Measurements from ENCODE around the gene ACSS3.

DNA sequence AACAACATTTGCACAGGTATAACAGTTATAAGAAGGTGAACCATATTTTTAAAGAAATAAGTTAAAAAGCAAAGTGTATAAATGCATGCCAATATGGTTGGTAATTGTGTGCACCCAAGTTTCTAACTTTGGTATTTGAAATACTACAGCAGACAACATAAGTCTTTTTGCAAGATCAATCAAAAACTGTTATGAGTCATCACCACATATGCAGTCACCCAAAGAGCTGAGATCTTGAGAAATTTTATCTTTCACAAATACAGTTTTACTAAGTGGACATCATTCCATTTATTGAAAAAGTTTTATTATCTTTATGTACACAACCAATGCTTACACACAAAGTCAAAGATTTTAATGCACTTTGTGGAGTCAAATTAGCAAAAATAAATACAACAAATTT lies 7.0 kb upstream of the ACSS3 start:
- no peak for TF ChIP-seq RAD21 (IDR thresholded peaks at IDR 0.05; ENCODE audit: low read depth)
- TF ChIP-seq, protein P1, sequence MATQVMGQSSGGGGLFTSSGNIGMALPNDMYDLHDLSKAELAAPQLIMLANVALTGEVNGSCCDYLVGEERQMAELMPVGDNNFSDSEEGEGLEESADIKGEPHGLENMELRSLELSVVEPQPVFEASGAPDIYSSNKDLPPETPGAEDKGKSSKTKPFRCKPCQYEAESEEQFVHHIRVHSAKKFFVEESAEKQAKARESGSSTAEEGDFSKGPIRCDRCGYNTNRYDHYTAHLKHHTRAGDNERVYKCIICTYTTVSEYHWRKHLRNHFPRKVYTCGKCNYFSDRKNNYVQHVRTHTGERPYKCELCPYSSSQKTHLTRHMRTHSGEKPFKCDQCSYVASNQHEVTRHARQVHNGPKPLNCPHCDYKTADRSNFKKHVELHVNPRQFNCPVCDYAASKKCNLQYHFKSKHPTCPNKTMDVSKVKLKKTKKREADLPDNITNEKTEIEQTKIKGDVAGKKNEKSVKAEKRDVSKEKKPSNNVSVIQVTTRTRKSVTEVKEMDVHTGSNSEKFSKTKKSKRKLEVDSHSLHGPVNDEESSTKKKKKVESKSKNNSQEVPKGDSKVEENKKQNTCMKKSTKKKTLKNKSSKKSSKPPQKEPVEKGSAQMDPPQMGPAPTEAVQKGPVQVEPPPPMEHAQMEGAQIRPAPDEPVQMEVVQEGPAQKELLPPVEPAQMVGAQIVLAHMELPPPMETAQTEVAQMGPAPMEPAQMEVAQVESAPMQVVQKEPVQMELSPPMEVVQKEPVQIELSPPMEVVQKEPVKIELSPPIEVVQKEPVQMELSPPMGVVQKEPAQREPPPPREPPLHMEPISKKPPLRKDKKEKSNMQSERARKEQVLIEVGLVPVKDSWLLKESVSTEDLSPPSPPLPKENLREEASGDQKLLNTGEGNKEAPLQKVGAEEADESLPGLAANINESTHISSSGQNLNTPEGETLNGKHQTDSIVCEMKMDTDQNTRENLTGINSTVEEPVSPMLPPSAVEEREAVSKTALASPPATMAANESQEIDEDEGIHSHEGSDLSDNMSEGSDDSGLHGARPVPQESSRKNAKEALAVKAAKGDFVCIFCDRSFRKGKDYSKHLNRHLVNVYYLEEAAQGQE (IDR thresholded peaks at IDR 0.05; ENCODE audit: low read depth), result no peak
- no peak for TF ChIP-seq CEBPB (IDR thresholded peaks at IDR 0.05)
- no peak for TF ChIP-seq TEAD4 (IDR thresholded peaks at IDR 0.05)
- no peak for TF ChIP-seq CREB1 (IDR thresholded peaks at IDR 0.05; ENCODE audit: low read depth)
- TF ChIP-seq, protein P2, sequence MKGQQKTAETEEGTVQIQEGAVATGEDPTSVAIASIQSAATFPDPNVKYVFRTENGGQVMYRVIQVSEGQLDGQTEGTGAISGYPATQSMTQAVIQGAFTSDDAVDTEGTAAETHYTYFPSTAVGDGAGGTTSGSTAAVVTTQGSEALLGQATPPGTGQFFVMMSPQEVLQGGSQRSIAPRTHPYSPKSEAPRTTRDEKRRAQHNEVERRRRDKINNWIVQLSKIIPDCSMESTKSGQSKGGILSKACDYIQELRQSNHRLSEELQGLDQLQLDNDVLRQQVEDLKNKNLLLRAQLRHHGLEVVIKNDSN (IDR thresholded peaks at IDR 0.05), result no peak
- TF ChIP-seq YY1 (IDR thresholded peaks at IDR 0.05; ENCODE audit: low read depth), result no peak

Data from Ishikawa (cell line).